Measurements from ENCODE around the gene NT5E.

GRCh38 chr6:85469276-85470022 is 19.6 kb downstream of the NT5E start:
- TF ChIP-seq CTCF (conservative IDR thresholded peaks at IDR 0.05; ENCODE audit: low read length) (no peak), EZH2phosphoT487 (IDR thresholded peaks at IDR 0.05; ENCODE audit: borderline replicate concordance, low read depth, low read length) (no peak)
